Measurements from ENCODE around the gene MRPS18A. TPM values are rescaled to one million over a fixed set of nuclear protein-coding genes. Genes with fewer than 3 reads are reported as not detected.

The MRPS18A gene
- total and polyA plus RNA-seq, 2 donors (not counting 3 experiments of a cell fraction or from before 2014, with no cell fraction given): 39.8 to 83.8 TPM

- Histone ChIP-seq H3K4me2 (ENCODE audit: insufficient read depth, low read length) (no peak overlapping the region), H3K4me3 (replicated peaks in 1 of 3; ENCODE audit: insufficient read depth in 1 of 3, low read depth in 1 of 3, low read length in 3 of 3) (no peak overlapping the region), H3K9me1 (replicated peaks; ENCODE audit: control insufficient read depth, extremely low read depth, insufficient read depth, low read length) (no peaks in the 10 kb centered on the region), H3K36me3 (ENCODE audit: control insufficient read depth in 2 of 2, extremely low read depth in 1 of 2, insufficient read depth in 2 of 2, low read length in 2 of 2) (peaks cover 9 to 43% of the 10 kb centered on the region in 2 experiments), H2AFZ (ENCODE audit: low read depth, low read length) (no peak overlapping the region), H3K4me1 (ENCODE audit: control insufficient read depth, extremely low read depth, insufficient read depth, low read length) (no peaks in the 10 kb centered on the region), H3K9ac (replicated peaks; ENCODE audit: extremely low read depth, insufficient read depth, low read length) (no peak overlapping the region), H4K20me1 (replicated peaks; ENCODE audit: control insufficient read depth, extremely low read depth, insufficient read depth, low read length) (no peaks in the 10 kb centered on the region), H3K27me3 (ENCODE audit: control insufficient read depth in 2 of 2, insufficient read depth in 2 of 2, low read length in 2 of 2) (no peaks in the 10 kb centered on the region), H3K9me3 (replicated peaks; ENCODE audit: control insufficient read depth, insufficient read depth, low read length) (no peaks in the 10 kb centered on the region), H3K79me2 (ENCODE audit: control insufficient read depth, insufficient read depth, low read length) (peaks cover 18% of the 10 kb centered on the region), H3K27ac (ENCODE audit: insufficient read depth, low read depth, low read length) (no peak overlapping the region)
- no TSS peak for BruUV-seq (replicated peaks)
- TF ChIP-seq POLR2A (IDR thresholded peaks at IDR 0.05; ENCODE audit: low read depth, low read length): no peak
- no peak for TF ChIP-seq MYC (IDR thresholded peaks at IDR 0.05; ENCODE audit: low read depth, low read length)
- no peak for TF ChIP-seq GATA2 (IDR thresholded peaks at IDR 0.05; ENCODE audit: insufficient read depth, insufficient read length, low read depth, low read length)
- no peak for TF ChIP-seq POLR2AphosphoS5 (IDR thresholded peaks at IDR 0.05; ENCODE audit: insufficient read depth, low read depth, low read length)
- TF ChIP-seq MAX (IDR thresholded peaks at IDR 0.05; ENCODE audit: insufficient read depth, insufficient read length): no peak
- FAIRE-seq (no peak), DNase-seq (ENCODE audit: low read depth, low spot score) (no peak)
- ChIA-PET POLR2A (interaction anchor here (0.6 kb wide), 1 partner anchor 896 kb away, joined by 4 read pairs; the partner anchor contains the start of gene BICRAL), CTCF (interaction anchor here (7.7 kb wide), 1 partner anchor 10 kb away, joined by 49 read pairs; no protein-coding TSS in a partner anchor)
- intact Hi-C loops (cut with micrococcal nuclease) (no loop called here), dilution Hi-C loops (cut with MboI; ENCODE audit: extremely low pct_ligation_motif_present, low sequenced_read_pairs) (no loop called here)
Observed at GRCh38 chr6:43678341-43678740, 9.2 kb downstream of the MRPS18A start.

- DNase-seq (ENCODE audit: low read depth, low spot score) (no peak), FAIRE-seq (no peak)
- Histone ChIP-seq H3K4me3 (replicated peaks in 1 of 3; ENCODE audit: insufficient read depth in 1 of 3, low read depth in 1 of 3, low read length in 3 of 3) (no peak overlapping the region), H3K4me2 (ENCODE audit: insufficient read depth, low read length) (no peak overlapping the region), H3K79me2 (ENCODE audit: control insufficient read depth, insufficient read depth, low read length) (peaks cover 13% of the 10 kb centered on the region), H2AFZ (ENCODE audit: low read depth, low read length) (no peak overlapping the region), H3K27ac (ENCODE audit: insufficient read depth, low read depth, low read length) (no peak overlapping the region), H3K9me3 (replicated peaks; ENCODE audit: control insufficient read depth, insufficient read depth, low read length) (no peaks in the 10 kb centered on the region), H3K27me3 (ENCODE audit: control insufficient read depth in 2 of 2, insufficient read depth in 2 of 2, low read length in 2 of 2) (no peaks in the 10 kb centered on the region), H4K20me1 (replicated peaks; ENCODE audit: control insufficient read depth, extremely low read depth, insufficient read depth, low read length) (no peaks in the 10 kb centered on the region), H3K9me1 (replicated peaks; ENCODE audit: control insufficient read depth, extremely low read depth, insufficient read depth, low read length) (no peaks in the 10 kb centered on the region), H3K4me1 (ENCODE audit: control insufficient read depth, extremely low read depth, insufficient read depth, low read length) (no peaks in the 10 kb centered on the region), H3K36me3 (ENCODE audit: control insufficient read depth in 2 of 2, extremely low read depth in 1 of 2, insufficient read depth in 2 of 2, low read length in 2 of 2) (peaks cover 9 to 44% of the 10 kb centered on the region in 2 experiments), H3K9ac (replicated peaks; ENCODE audit: extremely low read depth, insufficient read depth, low read length) (no peak overlapping the region)
- intact Hi-C loops (cut with micrococcal nuclease) (no loop called here), dilution Hi-C loops (cut with MboI; ENCODE audit: extremely low pct_ligation_motif_present, low sequenced_read_pairs) (no loop called here)
- TF ChIP-seq POLR2A (IDR thresholded peaks at IDR 0.05; ENCODE audit: low read depth, low read length) (no peak), MYC (IDR thresholded peaks at IDR 0.05; ENCODE audit: low read depth, low read length) (no peak), FOS (IDR thresholded peaks at IDR 0.05; ENCODE audit: borderline replicate concordance, insufficient read depth, low read length) (no peak), JUN (IDR thresholded peaks at IDR 0.05; ENCODE audit: borderline replicate concordance, insufficient read depth, insufficient read length, low read depth) (no peak), CTCF (IDR thresholded peaks at IDR 0.05; ENCODE audit: extremely low read depth in 1 of 2, insufficient read depth in 1 of 2, low read depth in 1 of 2, low read length in 2 of 2) (no peak), GATA2 (IDR thresholded peaks at IDR 0.05; ENCODE audit: insufficient read depth, insufficient read length, low read depth, low read length) (no peak), MAX (IDR thresholded peaks at IDR 0.05; ENCODE audit: insufficient read depth, insufficient read length) (no peak), EZH2 (IDR thresholded peaks at IDR 0.05; ENCODE audit: borderline replicate concordance, low read depth, low read length, severe bottlenecking) (no peak), POLR2AphosphoS5 (IDR thresholded peaks at IDR 0.05; ENCODE audit: insufficient read depth, low read depth, low read length) (no peak)
- POLR2A ChIA-PET: no interaction called here
- CTCF ChIA-PET: interaction anchor here (1.4 to 7.7 kb wide), 2 partner anchors 9 to 93 kb away, joined by 3 to 49 read pairs; no protein-coding TSS in a partner anchor
- no TSS peak for BruUV-seq (replicated peaks)
Observed at GRCh38 chr6:43677759-43678158, 9.8 kb downstream of the MRPS18A start.
